Activated CD8-positive, alpha-beta memory T cell treated with anti-CD3 and anti-CD28 coated beads for 1 hour (primary cell): ENCODE results near the gene ELANE.
"Not testable (repeated sequence)": the region's sequence is repeated elsewhere in the genome, so short reads cannot be mapped to it uniquely, and the experiment has no call there.

Experiments
- DNase-seq, 2 donors: peaks; one replicate each; pipeline ENCODE4 v3.0.0-alpha.2; 2020; ENCODE audit warnings: low read depth in 1 of 2; ENCODE audit errors: extremely low read depth in 1 of 2

ELANE gene

DNA sequence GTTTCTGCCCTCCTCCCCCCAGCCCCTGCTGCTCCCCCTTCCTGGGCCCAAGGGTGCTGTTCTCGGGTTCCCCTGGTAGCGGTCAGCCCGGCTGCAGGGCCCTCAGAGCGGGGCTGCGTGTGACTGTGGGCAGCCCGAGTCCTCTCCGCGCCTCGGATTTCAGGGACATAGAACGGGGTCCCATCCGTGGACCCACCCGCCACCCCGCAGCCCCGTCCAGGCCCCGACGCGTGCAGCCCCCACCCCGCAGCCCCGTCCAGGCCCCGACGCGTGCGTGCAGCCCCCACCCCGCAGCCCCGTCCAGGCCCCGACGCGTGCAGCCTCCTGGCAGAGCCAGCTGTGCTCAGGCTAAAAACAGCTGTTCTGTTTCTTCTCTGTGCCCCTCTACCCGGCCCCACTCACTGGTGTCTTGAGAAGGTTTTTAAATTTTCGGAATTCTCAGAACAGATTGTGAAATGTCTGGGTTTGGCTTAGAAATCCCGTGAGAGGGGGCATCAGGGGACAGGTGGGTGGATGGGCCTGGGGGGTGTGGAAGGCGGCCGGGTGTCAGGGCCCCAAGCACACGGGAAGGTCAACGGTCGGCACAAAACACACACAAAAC lies 16.8 kb upstream of the ELANE start:
- no peak for DNase-seq

DNA sequence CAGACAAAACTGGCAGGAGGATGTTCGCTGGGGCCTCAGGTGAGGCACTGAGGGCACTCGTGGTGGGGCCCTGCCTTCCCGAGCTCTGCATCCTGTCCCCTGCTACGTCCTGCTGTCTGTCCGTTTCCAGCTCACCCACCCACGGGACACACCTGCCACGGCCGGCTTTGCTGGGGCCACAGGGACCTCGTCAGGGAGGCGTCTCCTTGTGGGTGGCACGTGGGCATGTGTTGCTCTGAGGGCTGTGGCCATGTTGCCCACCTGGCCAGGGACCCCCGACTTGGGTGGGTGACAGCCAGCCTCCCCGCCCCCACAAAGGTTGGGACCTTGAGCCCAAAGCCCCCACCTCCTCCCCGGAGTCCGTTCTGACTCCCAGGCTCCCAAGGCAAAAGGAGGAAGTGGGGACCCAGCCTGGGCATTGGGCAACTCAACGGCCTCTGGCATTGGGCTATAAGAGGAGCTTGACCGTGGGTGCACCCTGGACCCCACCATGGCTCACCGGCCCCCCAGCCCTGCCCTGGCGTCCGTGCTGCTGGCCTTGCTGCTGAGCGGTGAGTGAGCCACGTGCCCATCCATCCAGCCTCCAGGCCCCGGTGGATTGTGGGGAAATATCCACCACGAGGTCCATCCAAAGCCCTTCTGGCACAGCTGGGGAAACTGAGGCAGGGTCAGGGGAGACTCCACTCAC lies 11.4 kb upstream of the ELANE start, which contains the start of gene PRTN3:
PRTN3 (plus strand) TSS at position 481 of the 688 bp plus-strand sequence; CDS start at position 491, 10 bp downstream.
- DNase-seq: no peak

DNA sequence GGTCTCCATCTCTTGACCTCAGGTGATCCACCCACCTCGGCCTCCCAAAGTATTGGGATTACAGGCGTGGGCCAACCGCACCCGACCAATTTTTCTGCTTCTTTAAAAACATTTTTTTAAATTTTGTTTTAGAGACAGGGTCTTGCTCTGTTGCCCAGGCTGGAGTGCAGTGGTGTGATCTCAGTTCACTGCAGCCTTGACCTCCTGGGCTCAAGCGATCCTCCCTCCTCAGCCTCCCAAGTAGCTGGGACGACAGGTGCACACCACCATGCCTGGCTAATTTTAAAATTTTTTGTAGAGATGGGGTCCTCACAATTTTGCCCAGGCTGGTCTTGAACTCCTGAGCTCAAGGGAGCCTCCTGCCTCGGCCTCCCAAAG lies 9.3 kb upstream of the ELANE start:
- DNase-seq: not testable (repeated sequence)

DNA sequence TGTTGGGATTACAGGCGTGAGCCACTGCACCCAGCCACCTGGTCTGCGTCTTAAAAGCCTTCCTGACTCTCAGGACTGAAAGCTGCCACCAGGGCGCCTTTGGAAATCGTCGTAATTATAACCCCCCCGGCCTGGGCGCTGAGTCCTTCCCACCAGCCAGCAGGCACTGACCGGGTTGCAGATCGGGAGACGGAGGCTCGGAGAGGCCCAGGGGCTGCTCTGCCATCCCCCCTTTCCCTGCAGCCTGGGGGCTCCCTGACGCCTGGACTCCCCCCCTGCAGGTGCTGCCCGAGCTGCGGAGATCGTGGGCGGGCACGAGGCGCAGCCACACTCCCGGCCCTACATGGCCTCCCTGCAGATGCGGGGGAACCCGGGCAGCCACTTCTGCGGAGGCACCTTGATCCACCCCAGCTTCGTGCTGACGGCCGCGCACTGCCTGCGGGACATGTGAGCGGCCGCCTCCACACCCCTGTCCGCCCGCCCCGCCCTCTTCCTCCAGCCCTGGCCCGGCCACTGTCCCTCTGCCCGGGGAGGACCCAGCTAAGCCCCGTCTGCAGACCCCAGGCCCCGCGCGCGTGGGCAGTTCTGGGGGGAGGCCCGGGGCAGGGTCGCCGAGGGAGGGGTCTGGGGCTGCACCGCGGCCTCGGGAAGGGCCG lies 8.8 kb upstream of the ELANE start:
- no peak for DNase-seq

DNA sequence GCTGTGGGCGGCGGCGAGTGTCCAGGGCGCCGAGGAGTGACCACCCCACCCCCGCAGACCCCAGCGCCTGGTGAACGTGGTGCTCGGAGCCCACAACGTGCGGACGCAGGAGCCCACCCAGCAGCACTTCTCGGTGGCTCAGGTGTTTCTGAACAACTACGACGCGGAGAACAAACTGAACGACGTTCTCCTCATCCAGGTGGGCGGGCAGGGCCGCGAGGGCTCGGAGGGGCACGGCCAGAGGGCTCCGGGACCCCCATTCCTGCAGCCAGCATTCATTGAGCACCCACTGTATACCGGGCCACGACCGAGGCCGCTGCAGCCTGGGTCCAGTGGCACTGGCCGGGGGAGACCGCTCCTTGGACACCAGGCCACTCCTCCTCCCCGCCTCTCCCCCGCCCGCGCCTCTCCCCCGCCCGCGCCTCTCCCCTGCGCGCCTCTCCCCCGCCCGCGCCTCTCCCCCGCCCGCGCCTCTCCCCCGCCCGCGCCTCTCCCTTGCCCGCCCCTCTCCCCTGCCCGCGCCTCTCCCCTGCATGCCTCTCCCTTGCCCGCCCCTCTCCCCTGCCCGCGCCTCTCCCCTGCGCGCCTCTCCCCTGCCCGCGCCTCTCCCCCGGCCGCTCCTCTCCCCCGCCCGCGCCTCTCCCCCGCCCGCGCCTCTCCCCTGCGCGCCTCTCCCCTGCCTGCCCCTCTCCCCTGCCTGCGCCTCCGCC lies 8.1 kb upstream of the ELANE start:
- DNase-seq: no peak

DNA sequence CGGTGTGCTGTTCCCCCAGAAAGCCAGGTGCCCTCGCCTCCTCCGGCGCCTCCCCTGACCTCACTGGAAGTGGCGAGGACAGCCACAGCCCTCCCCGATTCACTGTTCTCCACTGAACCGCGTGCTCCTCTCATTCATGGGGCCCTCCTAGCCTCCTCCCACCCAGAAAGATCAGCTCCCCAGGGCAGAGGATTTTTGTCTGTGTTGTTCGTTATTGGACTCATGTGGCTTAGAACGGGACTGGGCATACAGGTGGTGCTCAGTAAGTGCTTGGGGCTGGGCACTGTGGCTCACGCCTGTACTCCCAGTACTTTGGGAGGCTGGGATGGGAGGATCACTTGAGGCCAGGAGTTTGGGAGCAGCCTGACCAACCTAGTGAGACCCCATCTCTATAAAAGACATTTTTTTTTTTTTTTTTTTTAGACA lies 7.5 kb upstream of the ELANE start:
- DNase-seq: no peak

DNA sequence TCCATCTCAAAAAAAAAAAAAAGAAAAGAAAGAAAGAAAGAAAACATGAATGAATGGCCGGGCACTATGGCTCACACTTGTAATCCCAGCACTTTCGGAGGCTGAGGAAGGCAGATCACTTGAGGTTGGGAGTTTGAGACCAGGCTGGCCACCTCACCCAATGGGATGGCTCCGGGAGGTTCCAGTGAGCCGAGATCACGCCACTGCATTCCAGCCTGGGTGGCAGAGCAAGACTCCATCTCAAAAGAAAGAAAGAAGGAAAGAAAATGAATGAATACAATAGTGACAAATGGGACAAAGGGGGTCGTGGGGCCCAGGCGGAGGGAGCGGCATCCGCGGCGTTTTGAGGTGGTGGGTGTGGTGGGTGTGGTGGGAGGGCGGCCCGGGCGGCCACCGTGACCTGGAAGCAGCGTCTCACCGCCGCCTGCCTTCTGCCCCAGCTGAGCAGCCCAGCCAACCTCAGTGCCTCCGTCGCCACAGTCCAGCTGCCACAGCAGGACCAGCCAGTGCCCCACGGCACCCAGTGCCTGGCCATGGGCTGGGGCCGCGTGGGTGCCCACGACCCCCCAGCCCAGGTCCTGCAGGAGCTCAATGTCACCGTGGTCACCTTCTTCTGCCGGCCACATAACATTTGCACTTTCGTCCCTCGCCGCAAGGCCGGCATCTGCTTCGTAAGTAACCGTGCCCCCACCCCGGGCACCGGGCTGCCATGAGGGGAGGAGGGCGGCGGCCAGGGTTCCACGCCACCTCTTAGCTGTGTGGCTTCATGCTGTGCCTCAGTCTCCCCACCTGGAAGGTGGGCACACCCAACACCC lies 6.2 kb upstream of the ELANE start:
- no peak for DNase-seq

DNA sequence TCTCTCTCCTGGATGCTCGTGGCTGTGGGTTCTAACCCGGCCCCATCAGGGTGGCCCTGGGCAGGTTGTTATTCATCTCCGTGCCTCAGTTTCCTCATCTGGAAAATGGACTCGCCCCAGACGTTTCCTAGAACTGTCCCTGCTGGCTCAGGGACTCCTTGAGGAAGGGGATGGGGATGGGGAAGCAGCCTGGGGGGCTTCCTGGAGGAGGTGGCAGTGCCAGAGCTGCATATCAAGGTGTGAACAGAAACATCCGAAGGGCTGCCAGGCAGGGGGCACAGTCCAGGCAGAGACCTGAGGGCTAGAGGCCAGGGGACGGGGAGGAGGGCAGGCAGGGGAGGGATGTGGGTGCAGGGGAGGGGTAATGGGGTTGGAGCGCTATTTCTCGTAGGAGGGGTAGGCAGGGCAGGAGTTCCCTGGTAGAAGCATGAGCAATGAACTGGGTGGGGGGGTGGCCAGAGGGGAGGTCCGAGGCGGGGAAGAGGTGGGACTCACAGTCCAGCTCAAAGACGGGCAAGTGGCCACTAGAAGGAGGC lies 3.6 kb upstream of the ELANE start:
- no peak for DNase-seq

DNA sequence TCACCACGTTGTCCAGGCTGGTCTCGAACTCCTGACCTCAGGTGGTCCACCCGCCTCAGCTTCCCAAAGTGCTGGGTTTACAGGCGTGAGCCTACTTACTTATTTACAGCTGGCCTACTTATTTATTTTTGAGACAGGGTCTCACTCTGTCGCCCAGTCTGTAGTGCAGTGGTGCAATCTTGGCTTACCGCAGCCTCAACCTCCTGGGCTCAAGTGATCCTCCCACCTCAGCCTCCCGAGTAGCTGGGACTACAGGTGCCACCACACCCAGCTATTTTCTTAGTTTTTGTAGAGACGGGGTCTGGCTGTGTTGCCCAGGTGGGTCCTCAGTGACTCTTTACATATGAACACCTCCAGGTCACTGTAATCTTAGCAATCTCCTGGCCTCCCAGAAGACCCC lies 2.9 kb upstream of the ELANE start:
- not testable (repeated sequence) for DNase-seq

DNA sequence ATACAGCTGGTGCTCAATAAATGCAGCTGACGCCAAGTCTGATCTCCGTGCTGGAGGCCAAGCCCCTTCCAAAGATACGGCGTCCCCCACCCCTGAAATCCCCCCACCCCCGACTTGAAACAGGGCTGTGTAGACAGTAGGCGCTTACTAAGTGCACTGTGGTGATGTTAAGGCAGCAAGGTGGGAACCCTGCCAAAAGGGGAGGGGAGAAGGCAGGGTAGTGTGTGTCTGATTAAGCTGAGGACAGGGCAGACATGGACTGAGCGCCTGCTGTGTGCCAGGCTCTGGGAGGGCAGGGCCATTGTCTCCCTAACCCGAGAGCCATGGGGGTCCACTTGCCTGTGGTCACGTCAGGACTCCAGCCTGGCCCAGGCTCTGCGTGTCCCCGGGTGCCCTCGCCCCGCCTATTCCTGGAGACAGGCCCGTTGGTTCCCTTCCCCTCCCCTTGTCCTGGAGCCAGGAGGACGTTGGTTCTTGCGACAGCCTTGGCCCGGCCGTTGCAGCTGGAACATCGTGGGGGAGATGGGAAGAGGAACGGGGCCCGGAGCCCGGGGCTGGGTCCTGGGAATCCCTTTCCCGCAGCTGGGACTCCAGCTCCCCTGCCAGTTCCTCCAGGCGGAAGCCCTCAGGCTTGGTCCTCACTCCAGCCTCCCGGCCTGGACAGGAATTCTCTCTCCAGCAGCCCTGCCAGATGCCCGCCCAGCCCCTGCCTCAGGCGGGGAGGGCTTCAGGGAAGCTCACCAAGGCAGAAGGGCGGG lies 1.7 kb upstream of the ELANE start:
- DNase-seq: no peak

DNA sequence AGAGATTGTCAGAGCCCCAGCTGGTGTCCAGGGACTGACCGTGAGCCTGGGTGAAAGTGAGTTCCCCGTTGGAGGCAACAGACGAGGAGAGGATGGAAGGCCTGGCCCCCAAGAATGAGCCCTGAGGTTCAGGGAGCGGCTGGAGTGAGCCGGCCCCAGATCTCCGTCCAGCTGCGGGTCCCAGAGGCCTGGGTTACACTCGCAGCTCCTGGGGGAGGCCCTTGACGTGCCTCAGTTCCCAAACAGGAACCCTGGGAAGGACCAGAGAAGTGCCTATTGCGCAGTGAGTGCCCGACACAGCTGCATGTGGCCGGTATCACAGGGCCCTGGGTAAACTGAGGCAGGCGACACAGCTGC lies 1.1 kb upstream of the ELANE start:
- DNase-seq: no peak

DNA sequence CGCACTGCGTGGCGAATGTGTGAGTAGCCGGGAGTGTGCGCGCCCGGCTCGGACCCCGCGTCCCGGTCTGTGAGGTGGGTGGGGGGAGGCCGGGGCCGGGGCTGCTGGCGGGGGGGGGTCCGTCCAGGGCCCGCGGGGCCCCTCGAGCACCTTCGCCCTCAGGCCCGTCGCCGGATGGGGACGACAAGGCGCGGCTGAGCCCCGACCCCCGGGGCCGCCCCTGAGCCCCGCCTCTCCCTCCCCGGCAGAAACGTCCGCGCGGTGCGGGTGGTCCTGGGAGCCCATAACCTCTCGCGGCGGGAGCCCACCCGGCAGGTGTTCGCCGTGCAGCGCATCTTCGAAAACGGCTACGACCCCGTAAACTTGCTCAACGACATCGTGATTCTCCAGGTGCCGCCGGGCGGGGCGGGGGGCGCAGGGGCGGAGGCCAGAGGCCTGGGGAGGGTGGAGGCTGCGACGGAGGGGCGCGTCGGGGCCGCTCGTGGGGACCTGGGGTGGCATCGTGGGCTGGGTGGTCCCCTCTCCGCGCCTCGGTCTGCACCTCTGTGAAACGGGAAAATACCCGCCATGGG lies 997 bp downstream of the ELANE start:
- no peak for DNase-seq

DNA sequence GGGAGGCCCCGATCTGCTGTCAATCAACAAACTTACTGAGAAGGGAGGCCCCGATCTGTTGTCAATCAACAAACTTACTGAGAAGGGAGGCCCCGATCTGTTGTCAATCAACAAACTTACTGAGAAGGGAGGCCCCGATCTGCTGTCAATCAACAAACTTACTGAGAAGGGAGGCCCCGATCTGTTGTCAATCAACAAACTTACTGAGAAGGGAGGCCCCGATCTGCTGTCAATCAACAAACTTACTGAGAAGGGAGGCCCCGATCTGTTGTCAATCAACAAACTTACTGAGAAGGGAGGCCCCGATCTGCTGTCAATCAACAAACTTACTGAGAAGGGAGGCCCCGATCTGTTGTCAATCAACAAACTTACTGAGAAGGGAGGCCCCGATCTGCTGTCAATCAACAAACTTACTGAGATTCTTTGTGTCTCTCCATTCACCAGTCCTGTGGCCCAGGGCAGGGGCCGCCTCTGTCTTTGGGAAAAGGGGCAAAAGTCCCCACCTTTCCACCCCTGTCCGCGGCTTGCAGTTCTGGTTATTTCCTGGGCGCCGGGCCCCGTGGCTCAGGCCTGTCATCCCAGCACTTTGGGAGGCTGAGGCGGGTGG lies 1.6 kb downstream of the ELANE start:
- DNase-seq: not testable (repeated sequence)

DNA sequence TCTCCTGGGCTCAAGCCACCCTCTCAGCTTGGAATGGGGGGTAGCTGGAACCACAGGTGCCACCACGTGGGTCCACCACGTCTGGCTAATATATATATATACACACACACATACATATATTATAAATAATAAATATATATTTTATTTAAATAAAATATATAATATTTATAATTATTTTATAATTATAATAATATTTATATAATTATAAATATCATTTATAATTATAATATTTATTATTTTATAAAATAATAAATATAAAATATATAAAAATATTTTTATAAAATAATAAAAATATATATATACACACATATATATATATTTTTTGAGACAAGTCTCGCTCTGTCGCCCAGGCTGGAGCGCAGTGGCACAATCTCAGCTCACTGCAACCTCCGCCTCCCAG lies 2.4 kb downstream of the ELANE start:
- no peak for DNase-seq

DNA sequence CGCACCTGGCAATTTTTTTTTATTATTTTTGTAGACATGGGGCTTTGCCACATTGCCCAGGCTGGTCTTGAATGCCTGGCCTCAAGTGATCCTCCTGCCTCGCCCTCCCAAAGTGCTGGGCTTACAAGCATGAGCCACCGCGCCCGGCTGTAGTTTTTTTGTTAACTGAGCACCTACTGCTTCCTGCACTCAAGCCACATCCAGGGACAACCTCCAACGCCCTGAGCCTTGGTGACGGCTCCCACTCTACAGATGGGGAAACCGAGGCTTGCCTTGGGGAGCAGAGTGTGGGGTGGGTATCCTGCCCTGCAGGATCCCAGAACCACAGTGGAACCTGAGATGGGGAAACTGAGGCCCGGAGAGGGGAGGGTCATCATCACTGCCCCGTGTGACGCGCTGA lies 3.0 kb downstream of the ELANE start:
- DNase-seq: no peak

DNA sequence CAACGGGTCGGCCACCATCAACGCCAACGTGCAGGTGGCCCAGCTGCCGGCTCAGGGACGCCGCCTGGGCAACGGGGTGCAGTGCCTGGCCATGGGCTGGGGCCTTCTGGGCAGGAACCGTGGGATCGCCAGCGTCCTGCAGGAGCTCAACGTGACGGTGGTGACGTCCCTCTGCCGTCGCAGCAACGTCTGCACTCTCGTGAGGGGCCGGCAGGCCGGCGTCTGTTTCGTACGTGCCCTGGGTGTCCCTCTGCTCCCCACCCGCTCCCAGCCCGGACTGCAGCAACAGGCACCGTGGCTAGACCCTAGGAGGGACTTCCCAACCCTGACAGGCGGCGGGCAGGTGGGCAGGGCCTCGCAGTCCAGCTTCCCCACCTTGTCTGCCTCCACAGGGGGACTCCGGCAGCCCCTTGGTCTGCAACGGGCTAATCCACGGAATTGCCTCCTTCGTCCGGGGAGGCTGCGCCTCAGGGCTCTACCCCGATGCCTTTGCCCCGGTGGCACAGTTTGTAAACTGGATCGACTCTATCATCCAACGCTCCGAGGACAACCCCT lies 3.5 kb downstream of the ELANE start:
- no peak for DNase-seq

DNA sequence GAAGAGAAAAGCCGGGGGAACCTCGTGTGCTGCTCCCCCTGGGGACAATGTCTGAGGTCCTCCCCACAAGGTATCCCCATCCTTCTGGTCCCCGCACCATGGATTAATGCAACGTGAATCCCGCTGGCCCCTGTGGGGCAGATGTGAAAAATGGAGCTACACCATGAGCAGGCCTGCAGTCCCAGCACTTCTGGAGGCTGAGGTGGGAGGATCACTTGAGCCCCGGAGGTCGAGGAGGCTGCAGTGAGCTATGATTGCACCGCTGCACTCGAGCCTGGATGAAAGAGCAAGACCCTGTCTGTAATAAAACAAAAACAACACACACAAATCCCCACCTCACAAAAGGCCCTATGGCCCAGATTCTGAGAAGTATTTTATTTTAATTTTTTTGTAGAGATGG lies 6.2 kb downstream of the ELANE start:
- DNase-seq: no peak

DNA sequence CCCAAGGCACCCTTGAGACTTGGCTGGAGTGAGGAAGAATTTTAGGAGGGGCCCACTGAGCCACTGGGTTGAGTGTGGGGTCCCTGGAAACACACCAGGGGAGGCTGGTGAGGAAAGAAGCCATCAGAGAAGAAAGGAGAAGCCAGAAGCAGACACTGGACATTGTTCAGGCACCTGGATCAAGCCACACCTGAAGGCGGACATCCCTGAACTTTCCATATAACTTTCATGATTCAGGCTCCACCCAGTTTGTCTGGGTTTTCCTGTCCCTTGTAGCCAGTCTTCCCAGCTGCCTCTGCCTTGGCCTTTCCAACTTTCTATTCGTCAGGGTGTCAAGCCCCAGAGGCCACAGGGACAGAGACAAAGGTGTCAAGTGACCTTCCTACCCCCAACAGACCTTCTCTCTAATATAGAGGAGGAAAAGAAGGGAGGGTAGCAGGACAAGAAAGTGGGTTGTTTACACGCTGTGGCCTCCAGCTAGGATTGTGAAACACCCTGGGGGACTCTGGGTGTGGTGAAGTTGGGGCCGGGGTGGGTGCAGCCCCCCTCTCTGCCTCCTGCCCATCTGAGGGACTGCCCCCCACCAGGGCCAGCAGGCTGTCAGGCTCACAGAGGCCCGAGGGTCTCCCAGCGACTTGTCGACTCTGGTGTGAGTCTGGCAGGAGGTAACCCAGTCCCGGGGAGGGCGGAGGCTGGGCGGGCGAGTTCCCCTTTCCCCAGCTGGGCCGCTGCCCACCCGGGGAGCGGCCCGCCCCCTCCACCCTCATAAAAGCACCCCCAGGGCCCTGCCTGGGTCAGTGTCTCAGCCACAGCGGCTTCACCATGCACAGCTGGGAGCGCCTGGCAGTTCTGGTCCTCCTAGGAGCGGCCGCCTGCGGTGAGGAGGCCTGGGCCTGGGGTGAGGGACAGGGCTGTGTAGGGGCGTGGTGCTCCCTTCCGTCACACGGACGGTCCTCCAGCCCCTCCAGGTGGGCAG lies 7.1 kb downstream of the ELANE start, which contains the start of gene CFD:
CFD (plus strand) TSS at position 797 of the 976 bp plus-strand sequence; CDS start at position 823, 26 bp downstream.
- DNase-seq: no peak
